Measurements from ENCODE around the gene PTPN22. TPM values are rescaled to one million over a fixed set of nuclear protein-coding genes. Genes with fewer than 3 reads are reported as not detected.

PTPN22 gene
- polyA plus RNA-seq, 1 donor (not counting 4 experiments of a cell fraction or from before 2014, with no cell fraction given): 0.39 TPM

- H3K79me2 ChIP-seq (ENCODE audit: control insufficient read depth, insufficient read depth, low read length): no peaks in the 10 kb centered on the region
- no peaks in the 10 kb centered on the region for H3K9me3 ChIP-seq (ENCODE audit: control insufficient read depth, low read depth, low read length)
- peaks cover 53% of the 10 kb centered on the region for H3K4me1 ChIP-seq (ENCODE audit: control insufficient read depth, extremely low read depth, insufficient read depth, low read length)
- TF ChIP-seq, protein P1, sequence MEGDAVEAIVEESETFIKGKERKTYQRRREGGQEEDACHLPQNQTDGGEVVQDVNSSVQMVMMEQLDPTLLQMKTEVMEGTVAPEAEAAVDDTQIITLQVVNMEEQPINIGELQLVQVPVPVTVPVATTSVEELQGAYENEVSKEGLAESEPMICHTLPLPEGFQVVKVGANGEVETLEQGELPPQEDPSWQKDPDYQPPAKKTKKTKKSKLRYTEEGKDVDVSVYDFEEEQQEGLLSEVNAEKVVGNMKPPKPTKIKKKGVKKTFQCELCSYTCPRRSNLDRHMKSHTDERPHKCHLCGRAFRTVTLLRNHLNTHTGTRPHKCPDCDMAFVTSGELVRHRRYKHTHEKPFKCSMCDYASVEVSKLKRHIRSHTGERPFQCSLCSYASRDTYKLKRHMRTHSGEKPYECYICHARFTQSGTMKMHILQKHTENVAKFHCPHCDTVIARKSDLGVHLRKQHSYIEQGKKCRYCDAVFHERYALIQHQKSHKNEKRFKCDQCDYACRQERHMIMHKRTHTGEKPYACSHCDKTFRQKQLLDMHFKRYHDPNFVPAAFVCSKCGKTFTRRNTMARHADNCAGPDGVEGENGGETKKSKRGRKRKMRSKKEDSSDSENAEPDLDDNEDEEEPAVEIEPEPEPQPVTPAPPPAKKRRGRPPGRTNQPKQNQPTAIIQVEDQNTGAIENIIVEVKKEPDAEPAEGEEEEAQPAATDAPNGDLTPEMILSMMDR (optimal IDR thresholded peaks at IDR 0.05 in 1 of 3, IDR thresholded peaks at IDR 0.05 in 1 of 3, conservative IDR thresholded peaks at IDR 0.05 in 1 of 3; ENCODE audit: extremely low read depth in 1 of 3, insufficient read depth in 2 of 3, low read length in 3 of 3): no peak
- TF ChIP-seq EZH2 (IDR thresholded peaks at IDR 0.05; ENCODE audit: low read length): no peak
- dilution Hi-C loops (cut with MboI; ENCODE audit: extremely low pct_ligation_motif_present, low sequenced_read_pairs): no loop called here
- no peaks in the 10 kb centered on the region for H4K20me1 ChIP-seq (ENCODE audit: control insufficient read depth, extremely low read depth, insufficient read depth, low read length)
- no peak overlapping the region for H3K4me3 ChIP-seq (ENCODE audit: control insufficient read depth in 2 of 3, extremely low read depth in 1 of 3, insufficient read depth in 2 of 3, low read depth in 1 of 3, low read length in 3 of 3)
- FAIRE-seq: no peak
- H3K27me3 ChIP-seq (ENCODE audit: control insufficient read depth, extremely low read depth, insufficient read depth, low read length): no peaks in the 10 kb centered on the region
- H3K4me2 ChIP-seq (ENCODE audit: control insufficient read depth, extremely low read depth, insufficient read depth, low read depth, low read length): peak overlapping the region; percentile 39
- no peaks in the 10 kb centered on the region for H3K9me1 ChIP-seq (ENCODE audit: control insufficient read depth, extremely low read depth, insufficient read depth, low read length)
- H2AFZ ChIP-seq (ENCODE audit: control insufficient read depth, low read length): peak overlapping the region; percentile 33
- no peaks in the 10 kb centered on the region for H3K36me3 ChIP-seq (ENCODE audit: control insufficient read depth in 2 of 2, extremely low read depth in 1 of 2, insufficient read depth in 2 of 2, low read length in 2 of 2)
- no peak for DNase-seq (ENCODE audit: low read depth, low spot score)
- no peak overlapping the region for H3K27ac ChIP-seq (ENCODE audit: control insufficient read depth, insufficient read depth, low read length)
- no peak overlapping the region for H3K9ac ChIP-seq (ENCODE audit: control insufficient read depth, extremely low read depth, insufficient read depth, low read length)
Observed at GRCh38 chr1:113872219-113872935, 865 bp upstream of the PTPN22 start.

DNA sequence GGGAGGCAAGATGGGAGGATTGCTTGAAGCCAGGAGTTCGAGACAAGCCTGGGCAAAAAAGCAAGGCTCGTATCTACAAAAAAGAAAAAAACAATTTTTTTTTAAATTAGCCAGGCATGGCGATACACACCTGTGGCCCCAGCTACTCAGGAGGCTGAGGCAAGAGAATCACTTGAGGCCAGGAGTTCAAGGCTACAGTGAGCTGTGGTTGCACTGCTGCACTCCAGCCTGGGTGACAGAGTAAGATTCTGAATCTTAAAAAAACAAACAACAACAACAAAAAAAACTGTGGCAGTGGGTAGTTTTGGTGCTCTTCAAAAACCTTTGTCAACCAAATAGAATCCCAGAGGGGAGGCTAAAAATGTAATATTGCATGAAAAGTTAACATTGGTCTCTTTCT, 734 bp downstream of the PTPN22 start:
- H3K4me3 ChIP-seq (ENCODE audit: control insufficient read depth in 2 of 3, extremely low read depth in 1 of 3, insufficient read depth in 2 of 3, low read depth in 1 of 3, low read length in 3 of 3): no peak overlapping the region
- TF ChIP-seq EZH2 (IDR thresholded peaks at IDR 0.05; ENCODE audit: low read length): no peak
- TF ChIP-seq, protein P1 (optimal IDR thresholded peaks at IDR 0.05 in 1 of 3, IDR thresholded peaks at IDR 0.05 in 1 of 3, conservative IDR thresholded peaks at IDR 0.05 in 1 of 3; ENCODE audit: extremely low read depth in 1 of 3, insufficient read depth in 2 of 3, low read length in 3 of 3): no peak
- no peak for DNase-seq (ENCODE audit: low read depth, low spot score)
- H3K27me3 ChIP-seq (ENCODE audit: control insufficient read depth, extremely low read depth, insufficient read depth, low read length): no peaks in the 10 kb centered on the region
- H3K4me2 ChIP-seq (ENCODE audit: control insufficient read depth, extremely low read depth, insufficient read depth, low read depth, low read length): no peak overlapping the region
- H2AFZ ChIP-seq (ENCODE audit: control insufficient read depth, low read length): no peak overlapping the region
- peaks cover 57% of the 10 kb centered on the region for H3K4me1 ChIP-seq (ENCODE audit: control insufficient read depth, extremely low read depth, insufficient read depth, low read length)
- no peak overlapping the region for H3K9ac ChIP-seq (ENCODE audit: control insufficient read depth, extremely low read depth, insufficient read depth, low read length)
- no peak for FAIRE-seq
- dilution Hi-C loops (cut with MboI; ENCODE audit: extremely low pct_ligation_motif_present, low sequenced_read_pairs): no loop called here
- H3K79me2 ChIP-seq (ENCODE audit: control insufficient read depth, insufficient read depth, low read length): no peaks in the 10 kb centered on the region
- no peaks in the 10 kb centered on the region for H3K9me1 ChIP-seq (ENCODE audit: control insufficient read depth, extremely low read depth, insufficient read depth, low read length)
- no peak overlapping the region for H3K27ac ChIP-seq (ENCODE audit: control insufficient read depth, insufficient read depth, low read length)
- H4K20me1 ChIP-seq (ENCODE audit: control insufficient read depth, extremely low read depth, insufficient read depth, low read length): no peaks in the 10 kb centered on the region
- no peaks in the 10 kb centered on the region for H3K9me3 ChIP-seq (ENCODE audit: control insufficient read depth, low read depth, low read length)
- no peaks in the 10 kb centered on the region for H3K36me3 ChIP-seq (ENCODE audit: control insufficient read depth in 2 of 2, extremely low read depth in 1 of 2, insufficient read depth in 2 of 2, low read length in 2 of 2)
